Mesendoderm (in vitro differentiated cells): ENCODE results near the gene NDUFA8.

ENCODE experiments used
- DNase-seq: peaks from one replicate; pipeline ENCODE4 v3.0.0; 2013
- H2AK5ac ChIP-seq: 2 replicates; pipeline ENCODE4 v1.6.1; 2013; ENCODE audit warnings: low read length, inconsistent platforms
- H2BK120ac ChIP-seq: 2 replicates; pipeline ENCODE4 v1.6.1; 2013; ENCODE audit warnings: low read depth, mild to moderate bottlenecking, low read length, moderate library complexity, mixed read lengths
- H2BK15ac ChIP-seq: replicated peaks from 2 replicates; pipeline ENCODE4 v1.6.1; 2013; ENCODE audit warnings: low read depth, mild to moderate bottlenecking, moderate library complexity
- H2BK5ac ChIP-seq: 2 replicates; pipeline ENCODE4 v1.6.1; 2013; ENCODE audit warnings: low read length, inconsistent platforms
- H3K18ac ChIP-seq: 2 replicates; pipeline ENCODE4 v1.6.1; 2013; ENCODE audit warnings: mild to moderate bottlenecking, low read length, mixed read lengths
- H3K23ac ChIP-seq: one replicate; pipeline ENCODE4 v1.6.1; 2013; ENCODE audit warnings: low read length
- H3K27ac ChIP-seq: 2 replicates; pipeline ENCODE4 v1.5.1; 2013; ENCODE audit warnings: low read depth, mild to moderate bottlenecking, inconsistent platforms, low read length, moderate library complexity
- H3K27me3 ChIP-seq: 2 replicates; pipeline ENCODE4 v1.6.1; 2013; ENCODE audit warnings: low read length, control low read depth, mild to moderate bottlenecking, inconsistent platforms; ENCODE audit not compliant: insufficient read depth, poor library complexity
- H3K36me3 ChIP-seq: 2 replicates; pipeline ENCODE4 v1.6.1; 2013; ENCODE audit warnings: low read length, inconsistent platforms; ENCODE audit not compliant: control insufficient read depth, insufficient read depth
- H3K4ac ChIP-seq: one replicate; pipeline ENCODE4 v1.6.1; 2013; ENCODE audit warnings: low read depth, mild to moderate bottlenecking, low read length, moderate library complexity
- H3K4me1 ChIP-seq: 2 replicates; pipeline ENCODE4 v1.6.1; 2013; ENCODE audit warnings: low read depth, low read length, inconsistent platforms; ENCODE audit not compliant: control insufficient read depth
- H3K4me2 ChIP-seq: 2 replicates; pipeline ENCODE4 v1.6.1; 2013; ENCODE audit warnings: low read length
- H3K4me3 ChIP-seq: 2 replicates; pipeline ENCODE4 v1.5.1; 2013; ENCODE audit warnings: mild to moderate bottlenecking, low read length
- H3K56ac ChIP-seq: one replicate; pipeline ENCODE4 v1.6.1; 2013; ENCODE audit warnings: low read length
- H3K79me1 ChIP-seq: 2 replicates; pipeline ENCODE4 v1.6.1; 2013; ENCODE audit warnings: low read length, inconsistent platforms
- H3K79me2 ChIP-seq: 2 replicates; pipeline ENCODE4 v1.6.1; 2013; ENCODE audit warnings: mild to moderate bottlenecking, low read length; ENCODE audit not compliant: control insufficient read depth, insufficient read depth
- H3K9ac ChIP-seq: 2 replicates; pipeline ENCODE4 v1.6.1; 2013; ENCODE audit warnings: low read length, inconsistent platforms
- H4K5ac ChIP-seq: one replicate; pipeline ENCODE4 v1.6.1; 2013; ENCODE audit warnings: low read length
- H4K8ac ChIP-seq: one replicate; pipeline ENCODE4 v1.6.1; 2013; ENCODE audit warnings: low read depth, mild to moderate bottlenecking, control low read depth, low read length, moderate library complexity
- WGBS: extraction: QIAGEN DNeasy Blood & Tissue Kit; methylation state at CpG from one replicate; pipeline ENCODE4 v1.1.7; 2013; ENCODE audit warnings: low lambda C conversion rate, missing lambda C conversion rate; ENCODE audit not compliant: insufficient coverage; ENCODE audit errors: extremely low coverage; 5-methylcytosine and 5-hydroxymethylcytosine counted together

Gene NDUFA8

GRCh38 chr9:122204055-122204454 is 44.5 kb upstream of the NDUFA8 start:
- Histone ChIP-seq H2BK15ac (no peak overlapping the region), H3K79me1 (no peaks in the 10 kb centered on the region), H3K27me3 (no peaks in the 10 kb centered on the region), H3K36me3 (no peaks in the 10 kb centered on the region), H3K23ac (no peak overlapping the region), H4K5ac (no peak overlapping the region), H2BK5ac (no peak overlapping the region), H3K4ac (no peak overlapping the region), H3K9ac (no peak overlapping the region), H2AK5ac (no peak overlapping the region), H3K4me3 (no peak overlapping the region), H3K27ac (no peak overlapping the region), H3K18ac (no peak overlapping the region), H3K56ac (no peak overlapping the region), H3K4me1 (no peaks in the 10 kb centered on the region), H3K79me2 (no peaks in the 10 kb centered on the region), H2BK120ac (no peak overlapping the region), H3K4me2 (no peak overlapping the region), H4K8ac (no peak overlapping the region)
- WGBS = no CpG with 5 or more reads among the region's 5 CpGs
- no peak for DNase-seq

GRCh38 chr9:122202111-122202510 is 42.5 kb upstream of the NDUFA8 start:
- H3K27me3 ChIP-seq = no peaks in the 10 kb centered on the region
- no peak overlapping the region for H2AK5ac ChIP-seq

GRCh38 chr9:122201641-122202040 is 42.1 kb upstream of the NDUFA8 start:
- Histone ChIP-seq H3K27me3 (no peaks in the 10 kb centered on the region), H3K18ac (no peak overlapping the region), H4K5ac (no peak overlapping the region), H3K56ac (no peak overlapping the region), H3K79me1 (no peaks in the 10 kb centered on the region), H3K27ac (no peak overlapping the region), H4K8ac (no peak overlapping the region), H3K79me2 (no peaks in the 10 kb centered on the region), H2BK5ac (no peak overlapping the region), H2BK15ac (no peak overlapping the region), H3K4me3 (no peak overlapping the region), H2BK120ac (no peak overlapping the region), H3K36me3 (no peaks in the 10 kb centered on the region), H3K23ac (no peak overlapping the region), H3K4ac (no peak overlapping the region), H3K9ac (no peak overlapping the region), H2AK5ac (no peak overlapping the region), H3K4me1 (no peaks in the 10 kb centered on the region), H3K4me2 (no peak overlapping the region)
- DNase-seq = no peak
- no CpG with 5 or more reads among the region's 1 CpG for WGBS

More at GRCh38 chr9:122202111-122202510, 42.5 kb upstream of the NDUFA8 start:
- no CpG with 5 or more reads among the region's 3 CpGs for WGBS
- Histone ChIP-seq H3K23ac (no peak overlapping the region), H3K36me3 (no peaks in the 10 kb centered on the region), H3K56ac (no peak overlapping the region), H3K27ac (no peak overlapping the region), H2BK5ac (no peak overlapping the region), H4K5ac (no peak overlapping the region), H2BK15ac (no peak overlapping the region), H2BK120ac (no peak overlapping the region), H3K4me3 (no peak overlapping the region), H3K4me1 (no peaks in the 10 kb centered on the region), H3K79me1 (no peaks in the 10 kb centered on the region), H3K79me2 (no peaks in the 10 kb centered on the region), H3K4me2 (no peak overlapping the region), H3K18ac (no peak overlapping the region), H3K9ac (no peak overlapping the region), H4K8ac (no peak overlapping the region), H3K4ac (no peak overlapping the region)
- no peak for DNase-seq

GRCh38 chr9:122200960-122201595 is 41.5 kb upstream of the NDUFA8 start:
- no peaks in the 10 kb centered on the region for H3K27me3 ChIP-seq
- H2BK15ac ChIP-seq = no peak overlapping the region
- H2BK5ac ChIP-seq = no peak overlapping the region
- no peaks in the 10 kb centered on the region for H3K36me3 ChIP-seq
- no peak overlapping the region for H4K5ac ChIP-seq
- DNase-seq = no peak
- H3K4me3 ChIP-seq = no peak overlapping the region
- WGBS = no CpG with 5 or more reads among the region's 7 CpGs
- no peak overlapping the region for H3K4me2 ChIP-seq
- no peak overlapping the region for H3K23ac ChIP-seq
- H3K79me2 ChIP-seq = no peaks in the 10 kb centered on the region
- no peak overlapping the region for H2AK5ac ChIP-seq
- H3K79me1 ChIP-seq = no peaks in the 10 kb centered on the region
- H3K18ac ChIP-seq = no peak overlapping the region
- no peaks in the 10 kb centered on the region for H3K4me1 ChIP-seq
- no peak overlapping the region for H3K4ac ChIP-seq
- H3K56ac ChIP-seq = no peak overlapping the region
- no peak overlapping the region for H4K8ac ChIP-seq
- H2BK120ac ChIP-seq = no peak overlapping the region
- H3K27ac ChIP-seq = no peak overlapping the region
- H3K9ac ChIP-seq = no peak overlapping the region

- H3K27me3 ChIP-seq = no peaks in the 10 kb centered on the region
- no peaks in the 10 kb centered on the region for H3K4me1 ChIP-seq
- no peak overlapping the region for H3K9ac ChIP-seq
- H3K18ac ChIP-seq = no peak overlapping the region
- no CpG with 5 or more reads among the region's 4 CpGs for WGBS
- no peak overlapping the region for H3K4me2 ChIP-seq
- H3K27ac ChIP-seq = no peak overlapping the region
- no peaks in the 10 kb centered on the region for H3K79me1 ChIP-seq
- no peak overlapping the region for H2BK5ac ChIP-seq
- H2BK120ac ChIP-seq = no peak overlapping the region
- no peak for DNase-seq
- H4K5ac ChIP-seq = no peak overlapping the region
- no peak overlapping the region for H4K8ac ChIP-seq
- no peak overlapping the region for H3K4ac ChIP-seq
- H2AK5ac ChIP-seq = no peak overlapping the region
- H3K23ac ChIP-seq = no peak overlapping the region
- H3K4me3 ChIP-seq = no peak overlapping the region
- H3K36me3 ChIP-seq = no peaks in the 10 kb centered on the region
- H3K79me2 ChIP-seq = no peaks in the 10 kb centered on the region
- no peak overlapping the region for H3K56ac ChIP-seq
- no peak overlapping the region for H2BK15ac ChIP-seq
Observed at GRCh38 chr9:122197882-122198281, 38.3 kb upstream of the NDUFA8 start.

- H3K36me3 ChIP-seq = no peaks in the 10 kb centered on the region
- no peaks in the 10 kb centered on the region for H3K79me2 ChIP-seq
- no peak overlapping the region for H3K9ac ChIP-seq
- no peak overlapping the region for H3K56ac ChIP-seq
- WGBS = no CpG with 5 or more reads among the region's 7 CpGs
- no peak overlapping the region for H4K8ac ChIP-seq
- H3K23ac ChIP-seq = no peak overlapping the region
- H3K18ac ChIP-seq = no peak overlapping the region
- no peak overlapping the region for H2BK5ac ChIP-seq
- no peaks in the 10 kb centered on the region for H3K79me1 ChIP-seq
- no peak overlapping the region for H2BK120ac ChIP-seq
- H3K4ac ChIP-seq = no peak overlapping the region
- no peaks in the 10 kb centered on the region for H3K4me1 ChIP-seq
- no peak overlapping the region for H3K4me2 ChIP-seq
- H2AK5ac ChIP-seq = no peak overlapping the region
- H3K4me3 ChIP-seq = no peak overlapping the region
- H4K5ac ChIP-seq = no peak overlapping the region
- H3K27me3 ChIP-seq = no peaks in the 10 kb centered on the region
- no peak overlapping the region for H2BK15ac ChIP-seq
- no peak for DNase-seq
- no peak overlapping the region for H3K27ac ChIP-seq
Observed at GRCh38 chr9:122197426-122197825, 37.8 kb upstream of the NDUFA8 start.
